Stimulated activated CD8-positive, alpha-beta memory T cell treated with anti-CD3 and anti-CD28 coated beads, Interleukin-2, amount 100 ng/mL, for 48 hours (primary cell): ENCODE measurements around the gene SYNE4.

Experiments used
- DNase-seq, 2 donors: peaks; one replicate each; pipeline ENCODE4 v3.0.0-alpha.2; 2020; ENCODE audit warnings: low read depth in 2 of 2

SYNE4 gene

GRCh38 chr19:35955881-35956634, 52.6 kb downstream of the SYNE4 start:
- no peak for DNase-seq
